ENCODE results near the gene PSMG2. TPM values are rescaled to one million over a fixed set of nuclear protein-coding genes. Genes with fewer than 3 reads are reported as not detected.

Gene PSMG2
- polyA plus RNA-seq, 1 of the 3 experiments (the other 2 are of a cell fraction) = 36.0 TPM

DNA sequence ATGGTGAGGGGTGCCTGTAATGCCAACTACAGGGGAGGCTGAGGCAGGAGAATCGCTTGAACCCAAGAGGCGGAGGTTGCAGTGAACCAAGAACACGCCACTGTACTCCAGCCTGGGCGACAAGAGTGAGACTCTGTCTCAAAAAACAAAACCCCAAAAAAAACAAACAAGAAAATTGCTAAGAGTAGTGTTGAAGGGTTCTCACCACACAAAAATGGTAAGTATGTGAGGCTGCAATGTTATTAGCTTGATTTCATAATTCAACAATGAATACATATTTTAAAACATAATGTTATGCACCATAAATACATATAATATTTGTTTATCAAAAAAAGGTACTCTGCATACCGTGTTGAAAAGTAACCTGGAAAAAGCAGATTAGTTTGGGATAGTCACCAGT, 45.8 kb downstream of the PSMG2 start:
- H3K4me2 ChIP-seq = no peak overlapping the region
- H3K27ac ChIP-seq (ENCODE audit: low read depth in 2 of 2, low read length in 1 of 2) = no peak overlapping the region
- ChIA-PET CTCF (interaction anchor here (1.0 to 3.3 kb wide), 4 partner anchors 21 to 186 kb away, joined by 3 to 23 read pairs (median 8); no protein-coding TSS in a partner anchor), POLR2A (no interaction called here)
- no peak overlapping the region for H2AFZ ChIP-seq (ENCODE audit: low read depth)
- peaks cover 0 to 7% of the 10 kb centered on the region in 2 experiments; a peak in 2 of 4 replicates for H3K4me1 ChIP-seq (ENCODE audit: control insufficient read depth in 1 of 2, insufficient read depth in 2 of 2, low read depth in 1 of 2, low read length in 1 of 2)
- H3K36me3 ChIP-seq (replicated peaks in 1 of 2; ENCODE audit: control insufficient read depth in 1 of 2, insufficient read depth in 2 of 2, low read length in 1 of 2) = no peaks in the 10 kb centered on the region
- H3K9me2 ChIP-seq = no peaks in the 10 kb centered on the region
- TF ChIP-seq JUND (IDR thresholded peaks at IDR 0.05) (no peak), SIN3A (IDR thresholded peaks at IDR 0.05; ENCODE audit: borderline replicate concordance, low read depth, low read length) (no peak), ELF1 (IDR thresholded peaks at IDR 0.05) (no peak), USF2 (IDR thresholded peaks at IDR 0.05; ENCODE audit: borderline replicate concordance, low read depth, low read length) (no peak), POLR2AphosphoS5 (IDR thresholded peaks at IDR 0.05; ENCODE audit: low read depth, low read length) (no peak), MEF2A (IDR thresholded peaks at IDR 0.05; ENCODE audit: borderline replicate concordance, low read depth) (no peak), CHD2 (IDR thresholded peaks at IDR 0.05; ENCODE audit: low read length, partially characterized antibody) (no peak), RXRA (IDR thresholded peaks at IDR 0.05; ENCODE audit: borderline replicate concordance, low read depth) (no peak), NFIC (IDR thresholded peaks at IDR 0.05; ENCODE audit: borderline replicate concordance) (no peak), TCF12 (IDR thresholded peaks at IDR 0.05) (no peak), REST (IDR thresholded peaks at IDR 0.05; ENCODE audit: low read depth, low read length) (no peak), GATA2 (CRISPR knock-in tag; IDR thresholded peaks at IDR 0.05) (no peak), TEAD4 (IDR thresholded peaks at IDR 0.05; ENCODE audit: borderline replicate concordance, insufficient read depth) (no peak), PBX3 (IDR thresholded peaks at IDR 0.05) (no peak), TAF1 (IDR thresholded peaks at IDR 0.05; ENCODE audit: borderline replicate concordance, low read depth, low read length) (no peak)
- TF ChIP-seq, protein P1, sequence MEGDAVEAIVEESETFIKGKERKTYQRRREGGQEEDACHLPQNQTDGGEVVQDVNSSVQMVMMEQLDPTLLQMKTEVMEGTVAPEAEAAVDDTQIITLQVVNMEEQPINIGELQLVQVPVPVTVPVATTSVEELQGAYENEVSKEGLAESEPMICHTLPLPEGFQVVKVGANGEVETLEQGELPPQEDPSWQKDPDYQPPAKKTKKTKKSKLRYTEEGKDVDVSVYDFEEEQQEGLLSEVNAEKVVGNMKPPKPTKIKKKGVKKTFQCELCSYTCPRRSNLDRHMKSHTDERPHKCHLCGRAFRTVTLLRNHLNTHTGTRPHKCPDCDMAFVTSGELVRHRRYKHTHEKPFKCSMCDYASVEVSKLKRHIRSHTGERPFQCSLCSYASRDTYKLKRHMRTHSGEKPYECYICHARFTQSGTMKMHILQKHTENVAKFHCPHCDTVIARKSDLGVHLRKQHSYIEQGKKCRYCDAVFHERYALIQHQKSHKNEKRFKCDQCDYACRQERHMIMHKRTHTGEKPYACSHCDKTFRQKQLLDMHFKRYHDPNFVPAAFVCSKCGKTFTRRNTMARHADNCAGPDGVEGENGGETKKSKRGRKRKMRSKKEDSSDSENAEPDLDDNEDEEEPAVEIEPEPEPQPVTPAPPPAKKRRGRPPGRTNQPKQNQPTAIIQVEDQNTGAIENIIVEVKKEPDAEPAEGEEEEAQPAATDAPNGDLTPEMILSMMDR (IDR thresholded peaks at IDR 0.05) = no peak
- no peaks in the 10 kb centered on the region for H4K20me1 ChIP-seq (ENCODE audit: insufficient read depth)
- H3K79me2 ChIP-seq (ENCODE audit: insufficient read depth) = no peaks in the 10 kb centered on the region
- 87% methylated on average over 5 of the region's 5 CpGs for WGBS (ENCODE audit: low lambda C conversion rate)
- no peaks in the 10 kb centered on the region for H3K9me3 ChIP-seq
- peaks cover 3% of the 10 kb centered on the region for H3F3A ChIP-seq (replicated peaks; ENCODE audit: insufficient read depth)
- DNase-seq = no peak
- no peaks in the 10 kb centered on the region for H3K27me3 ChIP-seq (ENCODE audit: insufficient read depth)
- no peak overlapping the region for H3K9ac ChIP-seq
- no peak overlapping the region for H3K4me3 ChIP-seq (ENCODE audit: low read depth in 2 of 2, low read length in 1 of 2)
